GM23338 (cell line): Measurements from ENCODE around the gene BDKRB1. TPM values are rescaled to one million over a fixed set of nuclear protein-coding genes. Genes with fewer than 3 reads are reported as not detected.

Experiments used
- ATAC-seq: fragments of 200-7000 bp; cut with Tn5 transposase; 3 replicates; pipeline ENCODE4 v1.9.1; 2020
- DNase-seq: peaks from one replicate; pipeline ENCODE4 v3.0.0-alpha.2; 2015; ENCODE audit warnings: low spot score
- H2AFZ ChIP-seq: fragments of 200-600 bp; sonication (generic); 2 replicates; pipeline ENCODE4 v1.8.0; 2016; ENCODE audit warnings: antibody characterized with exemption, mild to moderate bottlenecking, moderate library complexity
- H3F3A ChIP-seq: fragments of 200-600 bp; sonication (generic); replicated peaks from 2 replicates; pipeline ENCODE4 v1.8.0; 2017; ENCODE audit warnings: antibody characterized with exemption, mixed run types, low read depth
- H3K27ac ChIP-seq: fragments of 200-600 bp; sonication (generic); 2 replicates; pipeline ENCODE4 v1.6.1; 2016; ENCODE audit warnings: low read depth
- H3K27me3 ChIP-seq: fragments of 200-600 bp; sonication (generic); 2 replicates; pipeline ENCODE4 v1.8.0; 2016; ENCODE audit warnings: mild to moderate bottlenecking, mixed run types, moderate library complexity; ENCODE audit not compliant: insufficient read depth
- H3K36me3 ChIP-seq: fragments of 200-600 bp; sonication (generic); 2 replicates; pipeline ENCODE4 v1.8.0; 2016; ENCODE audit warnings: mild to moderate bottlenecking; ENCODE audit not compliant: insufficient read depth
- H3K4me1 ChIP-seq: fragments of 200-600 bp; sonication (generic); 2 replicates; pipeline ENCODE4 v1.8.0; 2016; ENCODE audit warnings: mild to moderate bottlenecking, moderate library complexity; ENCODE audit not compliant: insufficient read depth
- H3K4me2 ChIP-seq: fragments of 200-600 bp; sonication (generic); 2 replicates; pipeline ENCODE4 v1.7.1; 2017; ENCODE audit warnings: mixed run types
- H3K4me3 ChIP-seq: fragments of 200-600 bp; sonication (generic); 2 replicates; pipeline ENCODE4 v1.6.1; 2016; ENCODE audit warnings: mixed run types
- H3K79me2 ChIP-seq: fragments of 200-600 bp; sonication (generic); replicated peaks from 2 replicates; pipeline ENCODE4 v1.8.0; 2017; ENCODE audit warnings: mild to moderate bottlenecking; ENCODE audit not compliant: insufficient read depth
- H3K9me2 ChIP-seq: fragments of 200-600 bp; sonication (generic); 2 replicates; pipeline ENCODE4 v1.8.0; 2017; ENCODE audit not compliant: insufficient read depth
- H4K20me1 ChIP-seq: fragments of 200-600 bp; sonication (generic); replicated peaks from 2 replicates; pipeline ENCODE4 v1.8.0; 2017; ENCODE audit warnings: mild to moderate bottlenecking; ENCODE audit not compliant: insufficient read depth
- H3K27ac Mint-ChIP-seq: 2 replicates; pipeline ENCODE4 v1.8.0; 2020; ENCODE audit warnings: inconsistent platforms, mild to moderate bottlenecking, moderate library complexity, mixed read lengths
- H3K27me3 Mint-ChIP-seq: 3 replicates; pipeline ENCODE4 v1.8.0; 2022; ENCODE audit warnings: low read depth, mild to moderate bottlenecking, moderate library complexity, mixed read lengths, inconsistent platforms; ENCODE audit not compliant: insufficient read depth, poor library complexity
- H3K36me3 Mint-ChIP-seq: 3 replicates; pipeline ENCODE4 v1.8.0; 2021; ENCODE audit warnings: low read depth, mild to moderate bottlenecking, inconsistent platforms, moderate library complexity, mixed read lengths
- H3K4me1 Mint-ChIP-seq: 3 replicates; pipeline ENCODE4 v1.8.0; 2020; ENCODE audit warnings: mild to moderate bottlenecking, inconsistent platforms, mixed read lengths
- H3K4me3 Mint-ChIP-seq: 3 replicates; pipeline ENCODE4 v1.8.0; 2021; ENCODE audit warnings: moderate library complexity, mild to moderate bottlenecking, inconsistent platforms, mixed read lengths
- H3K9me3 Mint-ChIP-seq: 3 replicates; pipeline ENCODE4 v1.8.0; 2020; ENCODE audit warnings: moderate library complexity, mild to moderate bottlenecking, inconsistent platforms, mixed read lengths
- CREB1 ChIP-seq: fragments of 250-450 bp; sonication (Bioruptor Pico); IDR thresholded peaks from 2 replicates; pipeline ENCODE4 v1.5.0; 2020; ENCODE audit warnings: low read depth, mild to moderate bottlenecking, moderate library complexity
- ETS1 ChIP-seq: IDR thresholded peaks from 2 replicates; pipeline ENCODE4 v1.6.1; 2016; ENCODE audit warnings: antibody characterized with exemption
- EZH2 ChIP-seq: fragments of 200-600 bp; sonication (generic); IDR thresholded peaks from one replicate; pipeline ENCODE4 v1.8.0; 2017; ENCODE audit warnings: antibody characterized with exemption, mild to moderate bottlenecking, low read depth; ENCODE audit not compliant: unreplicated experiment
- EZH2phosphoT487 ChIP-seq: fragments of 200-600 bp; sonication (generic); IDR thresholded peaks from one replicate; pipeline ENCODE4 v1.8.1; 2018; ENCODE audit warnings: antibody characterized with exemption; ENCODE audit not compliant: unreplicated experiment
- JUNB ChIP-seq: IDR thresholded peaks from one replicate; pipeline ENCODE4 v1.6.1; 2016; ENCODE audit warnings: antibody characterized with exemption; ENCODE audit not compliant: unreplicated experiment
- NANOG ChIP-seq: IDR thresholded peaks from 2 replicates; pipeline ENCODE4 v1.6.1; 2016; ENCODE audit warnings: antibody characterized with exemption, borderline replicate concordance
- POLR2AphosphoS5 ChIP-seq: IDR thresholded peaks from 2 replicates; pipeline ENCODE4 v1.6.1; 2016; ENCODE audit warnings: antibody characterized with exemption, low read depth
- REST ChIP-seq: IDR thresholded peaks from one replicate; pipeline ENCODE4 v1.6.1; 2018; ENCODE audit warnings: antibody characterized with exemption; ENCODE audit not compliant: unreplicated experiment
- ZNF331 ChIP-seq: fragments of 250-450 bp; sonication (Bioruptor Pico); IDR thresholded peaks from 2 replicates; pipeline ENCODE4 v1.5.0; 2020; ENCODE audit warnings: low read depth, mild to moderate bottlenecking, moderate library complexity
- polyA plus RNA-seq: library from polyadenylated mRNA; unstranded; fragments of >200 nt; fragmentation: Nextera tagmentation; extraction: Ambion mirVana; gene quantifications from 2 replicates; pipeline ENCODE4 v1.2.1, GENCODE V29; 2016
- total RNA-seq: library from RNA; depleted of rRNA; stranded (reverse); fragments of >200 nt; shearing (Covaris generic); gene quantifications from 2 replicates; pipeline ENCODE4 v1.2.3, GENCODE V29; 2014

Gene BDKRB1
- total and polyA plus RNA-seq, 2 experiments from 2014 or later: not detected

GRCh38 chr14:96240641-96241040 lies 15.4 kb upstream of the BDKRB1 start:
- Histone ChIP-seq H3K4me3 (no peak overlapping the region), H3K79me2 (no peaks in the 10 kb centered on the region), H3F3A (no peaks in the 10 kb centered on the region), H3K9me2 (peaks cover 5% of the 10 kb centered on the region; the same call in 1 of the 2 replicates), H3K4me2 (no peak overlapping the region), H3K4me1 (peaks cover 3% of the 10 kb centered on the region; the same call in 1 of the 2 replicates), H3K36me3 (no peaks in the 10 kb centered on the region), H3K27ac (no peak overlapping the region), H4K20me1 (no peaks in the 10 kb centered on the region), H3K27me3 (peaks cover 7% of the 10 kb centered on the region), H2AFZ (no peak overlapping the region)
- TF ChIP-seq ZNF331 (CRISPR knock-in tag): no peak
- TF ChIP-seq REST: no peak
- no peak for TF ChIP-seq ETS1
- no peak for TF ChIP-seq CREB1 (CRISPR knock-in tag)
- TF ChIP-seq NANOG: no peak
- Mint-ChIP-seq H3K9me3 (peaks cover 31% of the 10 kb centered on the region), H3K4me3 (no peak overlapping the region), H3K36me3 (no peaks in the 10 kb centered on the region; the same call in 1 of the 3 replicates), H3K4me1 (peaks cover 3% of the 10 kb centered on the region), H3K27ac (no peak overlapping the region), H3K27me3 (peaks cover 8% of the 10 kb centered on the region)
- no peak for ATAC-seq
- DNase-seq: no peak

GRCh38 chr14:96242126-96242525 lies 13.9 kb upstream of the BDKRB1 start:
- no peaks in the 10 kb centered on the region for H4K20me1 ChIP-seq
- DNase-seq (no peak), ATAC-seq (no peak)
- H3K4me2 ChIP-seq: no peak overlapping the region
- H3K36me3 Mint-ChIP-seq: no peaks in the 10 kb centered on the region; the same call in 1 of the 3 replicates
- H3F3A ChIP-seq: no peaks in the 10 kb centered on the region
- H3K27me3 ChIP-seq: peaks cover 7% of the 10 kb centered on the region
- H3K27ac Mint-ChIP-seq: no peak overlapping the region
- peaks cover 12% of the 10 kb centered on the region for H3K27me3 Mint-ChIP-seq
- H3K27ac ChIP-seq: no peak overlapping the region
- no peaks in the 10 kb centered on the region for H3K79me2 ChIP-seq
- H3K4me1 ChIP-seq: no peaks in the 10 kb centered on the region
- peaks cover 31% of the 10 kb centered on the region for H3K9me3 Mint-ChIP-seq
- H3K9me2 ChIP-seq: peaks cover 5% of the 10 kb centered on the region; the same call in 1 of the 2 replicates
- H2AFZ ChIP-seq: no peak overlapping the region
- H3K4me3 Mint-ChIP-seq: no peak overlapping the region
- H3K4me1 Mint-ChIP-seq: no peaks in the 10 kb centered on the region; the same call in 2 of the 3 replicates
- no peak overlapping the region for H3K4me3 ChIP-seq
- H3K36me3 ChIP-seq: no peaks in the 10 kb centered on the region
- TF ChIP-seq NANOG: no peak
- no peak for TF ChIP-seq POLR2AphosphoS5
- TF ChIP-seq EZH2: no peak
- TF ChIP-seq ETS1: no peak
- no peak for TF ChIP-seq EZH2phosphoT487
- no peak for TF ChIP-seq CREB1 (CRISPR knock-in tag)
- no peak for TF ChIP-seq REST
- TF ChIP-seq JUNB: no peak
